Fibroblast of lung (primary cell): ENCODE results near the gene RFK.

ENCODE experiments used
- CTCF ChIP-seq, 2 donors: IDR thresholded peaks in 1 of 2; conservative IDR thresholded peaks in 1 of 2; 1 replicate in 1 of 2; 2 replicates in 1 of 2; pipeline ENCODE4 v1.5.1; 2011 to 2012; ENCODE audit warnings: low read length in 2 of 2, control low read depth in 1 of 2, inconsistent platforms in 1 of 2, low read depth in 1 of 2, mild to moderate bottlenecking in 1 of 2
- EZH2 ChIP-seq: IDR thresholded peaks from 2 replicates; pipeline ENCODE4 v1.5.1; 2012; ENCODE audit warnings: low read length, control low read depth, mild to moderate bottlenecking; ENCODE audit errors: missing control alignments

GRCh38 chr9:76404401-76404800, 10.2 kb upstream of the RFK start:
- TF ChIP-seq CTCF (conservative IDR thresholded peaks at IDR 0.05 in 1 of 2, IDR thresholded peaks at IDR 0.05 in 1 of 2; ENCODE audit: low read depth in 1 of 2, low read length in 2 of 2), result no peak
- TF ChIP-seq EZH2, result no peak
